GM12872 (cell line): Measurements from ENCODE around the gene STYX.

ENCODE experiments used
- TF ChIP-seq, protein P1 (sequence below): IDR thresholded peaks from 3 replicates; pipeline ENCODE4 v1.5.1; 2011; ENCODE audit warnings: low read depth, mild to moderate bottlenecking, low read length, moderate library complexity; ENCODE audit not compliant: insufficient read depth

STYX gene

DNA sequence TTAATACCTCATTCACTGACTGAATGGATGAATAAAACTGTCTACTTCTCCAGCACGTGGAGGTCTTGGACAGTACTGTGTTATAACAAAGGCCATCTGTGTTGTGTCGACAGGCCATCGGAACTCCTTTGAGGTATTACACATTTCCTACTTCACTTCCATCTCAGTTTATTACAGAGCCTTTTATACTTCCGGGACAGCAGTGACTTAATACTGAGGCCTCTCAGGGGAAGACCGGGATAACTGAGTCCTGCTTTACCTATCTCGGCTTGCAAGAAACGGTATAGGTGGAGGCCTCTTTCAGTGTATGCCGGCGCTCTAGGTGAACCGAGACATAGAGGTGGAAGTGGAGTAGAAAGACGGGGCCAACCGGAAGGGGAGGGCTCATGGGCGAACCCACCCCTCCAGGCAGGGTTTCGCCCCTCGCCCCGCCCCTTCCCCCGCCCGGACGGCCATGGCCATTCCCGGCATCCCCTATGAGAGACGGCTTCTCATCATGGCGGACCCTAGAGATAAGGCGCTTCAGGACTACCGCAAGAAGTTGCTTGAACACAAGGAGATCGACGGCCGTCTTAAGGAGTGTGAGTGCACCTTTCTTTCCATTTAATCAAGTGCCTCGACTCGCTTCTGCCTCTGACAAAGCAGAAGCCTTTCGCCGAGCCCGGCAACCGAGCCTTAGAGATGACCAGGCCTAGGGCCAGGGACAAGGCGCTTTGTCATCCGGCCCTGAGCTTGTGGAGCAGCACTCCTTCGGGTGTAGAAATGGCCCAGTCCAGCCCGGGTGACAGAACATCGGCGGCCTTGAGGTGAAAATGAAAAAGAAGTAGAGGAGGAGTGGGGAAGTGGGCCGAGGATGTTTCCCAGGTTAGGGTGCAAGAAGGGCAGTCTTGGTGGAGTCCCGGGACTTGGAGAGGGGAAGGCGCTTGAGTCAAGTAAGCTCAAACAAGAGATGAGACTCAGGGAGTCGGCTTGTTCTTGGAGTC lies 23.0 kb upstream of the STYX start, which contains the start of gene PSMC6:
Gene PSMC6 (plus strand): TSS at position 477 of the 983 bp plus-strand sequence. CDS start 20 bp downstream, at position 497.
- TF ChIP-seq, protein P1, sequence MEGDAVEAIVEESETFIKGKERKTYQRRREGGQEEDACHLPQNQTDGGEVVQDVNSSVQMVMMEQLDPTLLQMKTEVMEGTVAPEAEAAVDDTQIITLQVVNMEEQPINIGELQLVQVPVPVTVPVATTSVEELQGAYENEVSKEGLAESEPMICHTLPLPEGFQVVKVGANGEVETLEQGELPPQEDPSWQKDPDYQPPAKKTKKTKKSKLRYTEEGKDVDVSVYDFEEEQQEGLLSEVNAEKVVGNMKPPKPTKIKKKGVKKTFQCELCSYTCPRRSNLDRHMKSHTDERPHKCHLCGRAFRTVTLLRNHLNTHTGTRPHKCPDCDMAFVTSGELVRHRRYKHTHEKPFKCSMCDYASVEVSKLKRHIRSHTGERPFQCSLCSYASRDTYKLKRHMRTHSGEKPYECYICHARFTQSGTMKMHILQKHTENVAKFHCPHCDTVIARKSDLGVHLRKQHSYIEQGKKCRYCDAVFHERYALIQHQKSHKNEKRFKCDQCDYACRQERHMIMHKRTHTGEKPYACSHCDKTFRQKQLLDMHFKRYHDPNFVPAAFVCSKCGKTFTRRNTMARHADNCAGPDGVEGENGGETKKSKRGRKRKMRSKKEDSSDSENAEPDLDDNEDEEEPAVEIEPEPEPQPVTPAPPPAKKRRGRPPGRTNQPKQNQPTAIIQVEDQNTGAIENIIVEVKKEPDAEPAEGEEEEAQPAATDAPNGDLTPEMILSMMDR: no peak

DNA sequence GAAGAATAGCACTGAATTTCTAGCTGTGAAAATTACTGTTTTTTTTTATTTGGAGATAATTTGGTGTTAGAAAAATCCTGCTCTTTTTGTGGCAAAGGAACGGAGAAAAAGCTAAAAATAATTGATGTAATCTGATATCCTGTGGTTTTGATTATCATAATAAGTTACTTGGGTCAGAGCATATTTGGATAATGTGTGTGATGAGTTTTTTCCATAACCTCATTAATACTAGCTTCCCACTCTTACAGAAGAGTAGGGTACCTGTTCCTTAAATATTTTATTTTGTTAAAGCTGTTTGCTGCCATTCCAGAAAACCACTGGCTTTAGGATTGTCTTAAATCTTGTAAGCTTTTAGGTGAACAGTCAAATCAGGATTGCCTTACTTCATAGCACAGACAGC lies 18.3 kb upstream of the STYX start:
- TF ChIP-seq, protein P1: no peak

GRCh38 chr14:52716155-52716554 lies 13.8 kb upstream of the STYX start:
- TF ChIP-seq, protein P1: no peak

DNA sequence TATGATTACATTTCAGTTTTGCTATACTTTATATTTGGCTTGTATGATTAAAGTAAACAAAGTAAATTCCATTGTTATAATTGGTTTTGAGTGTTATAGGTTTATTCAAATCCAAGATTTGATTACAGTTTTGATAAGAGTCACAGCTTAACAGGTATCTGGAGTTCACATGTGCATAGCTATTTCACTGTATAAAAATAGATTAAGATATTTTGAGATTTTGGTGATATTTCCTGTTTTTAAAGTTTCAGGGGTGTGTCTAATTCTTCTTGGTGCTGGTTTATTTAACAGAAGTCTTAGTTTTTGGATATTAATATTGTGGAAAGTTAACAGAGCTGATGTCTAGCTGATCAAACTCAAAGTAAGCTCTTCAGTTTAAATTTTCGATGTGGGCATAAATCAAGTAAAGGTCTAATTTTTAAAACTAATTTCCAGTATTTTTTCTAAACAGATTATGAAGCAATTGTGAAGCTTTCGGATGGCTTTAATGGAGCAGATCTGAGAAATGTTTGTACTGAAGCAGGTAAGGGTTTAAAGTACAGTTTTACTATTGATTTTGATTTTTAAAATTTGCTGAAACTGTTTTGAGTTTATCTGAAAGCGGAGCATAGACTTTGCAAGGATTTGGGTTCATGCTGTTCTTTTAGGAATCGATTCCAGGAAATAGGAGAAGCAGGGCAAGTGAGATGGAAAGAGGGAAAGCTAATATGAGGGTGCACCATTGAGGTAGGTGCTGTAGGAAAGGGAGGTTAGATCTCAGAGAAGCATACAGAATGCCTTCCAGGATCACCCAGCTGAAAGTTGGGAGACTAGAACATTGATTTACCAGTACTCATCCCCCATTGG lies 6.2 kb upstream of the STYX start:
- TF ChIP-seq, protein P1: no peak

- TF ChIP-seq, protein P1: no peak
Observed at GRCh38 chr14:52724360-52724644, 5.7 kb upstream of the STYX start.

DNA sequence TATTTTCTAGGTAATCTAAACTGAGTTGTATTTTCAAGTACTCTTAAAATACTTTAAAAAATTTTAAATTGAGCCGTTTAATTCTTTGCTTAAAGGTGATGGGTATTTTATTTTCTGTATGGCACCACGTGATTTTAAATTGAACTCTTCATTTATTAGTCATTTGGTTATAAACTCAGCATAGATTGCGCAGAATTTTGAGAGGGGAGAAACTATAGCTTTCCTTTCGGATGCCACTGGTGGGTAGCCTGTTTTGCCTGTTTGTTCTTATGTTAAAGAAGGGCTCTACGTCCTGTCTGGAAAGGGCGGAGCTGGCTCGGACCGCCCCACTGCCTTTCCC lies 411 bp upstream of the STYX start:
- TF ChIP-seq, protein P1: no peak

- TF ChIP-seq, protein P1: no peak
Observed at GRCh38 chr14:52730709-52731111, 744 bp downstream of the STYX start.
